ENCODE results near the gene ZSWIM5. TPM values are rescaled to one million over a fixed set of nuclear protein-coding genes. Genes with fewer than 3 reads are reported as not detected.
"Not testable (repeated sequence)": the region's sequence is repeated elsewhere in the genome, so short reads cannot be mapped to it uniquely, and the experiment has no call there.

ZSWIM5 gene
- total and polyA plus RNA-seq, 2 experiments from 2014 or later, result 2.0 to 4.0 TPM

DNA sequence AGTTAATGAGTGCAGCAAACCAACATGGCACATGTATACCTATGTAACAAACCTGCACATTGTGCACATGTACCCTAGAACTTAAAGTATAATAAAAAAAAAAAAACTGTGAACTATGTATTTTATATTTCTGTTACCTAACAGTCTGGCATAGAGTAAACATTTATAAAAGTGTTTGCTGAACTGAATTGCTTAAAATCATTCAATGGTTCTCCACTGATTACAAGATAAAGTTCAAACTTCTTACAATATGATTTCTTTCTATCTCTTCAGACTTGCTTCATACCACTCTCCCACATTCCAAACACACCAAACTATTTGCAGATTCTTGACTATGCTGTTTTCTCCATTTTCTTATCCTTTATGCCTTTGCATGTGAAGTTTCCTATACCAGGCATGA is 104.5 kb downstream of the ZSWIM5 start:
- H3K27ac ChIP-seq, result no peak overlapping the region
- no peaks in the 10 kb centered on the region for H3K27me3 ChIP-seq
- H3K9me3 ChIP-seq (ENCODE audit: low read depth), result no peaks in the 10 kb centered on the region
- no peaks in the 10 kb centered on the region for H3K9me2 ChIP-seq (replicated peaks; ENCODE audit: insufficient read depth)
- no peaks in the 10 kb centered on the region for H3K79me2 ChIP-seq
- H3K4me3 ChIP-seq, result no peak overlapping the region
- H4K20me1 ChIP-seq (ENCODE audit: insufficient read depth, poor library complexity, severe bottlenecking), result no peaks in the 10 kb centered on the region
- no peak for TF ChIP-seq EZH2phosphoT487 (IDR thresholded peaks at IDR 0.05; ENCODE audit: low read depth, severe bottlenecking, unreplicated experiment)
- no peak for TF ChIP-seq EZH2 (IDR thresholded peaks at IDR 0.05; ENCODE audit: borderline replicate concordance)
- TF ChIP-seq, protein P1, sequence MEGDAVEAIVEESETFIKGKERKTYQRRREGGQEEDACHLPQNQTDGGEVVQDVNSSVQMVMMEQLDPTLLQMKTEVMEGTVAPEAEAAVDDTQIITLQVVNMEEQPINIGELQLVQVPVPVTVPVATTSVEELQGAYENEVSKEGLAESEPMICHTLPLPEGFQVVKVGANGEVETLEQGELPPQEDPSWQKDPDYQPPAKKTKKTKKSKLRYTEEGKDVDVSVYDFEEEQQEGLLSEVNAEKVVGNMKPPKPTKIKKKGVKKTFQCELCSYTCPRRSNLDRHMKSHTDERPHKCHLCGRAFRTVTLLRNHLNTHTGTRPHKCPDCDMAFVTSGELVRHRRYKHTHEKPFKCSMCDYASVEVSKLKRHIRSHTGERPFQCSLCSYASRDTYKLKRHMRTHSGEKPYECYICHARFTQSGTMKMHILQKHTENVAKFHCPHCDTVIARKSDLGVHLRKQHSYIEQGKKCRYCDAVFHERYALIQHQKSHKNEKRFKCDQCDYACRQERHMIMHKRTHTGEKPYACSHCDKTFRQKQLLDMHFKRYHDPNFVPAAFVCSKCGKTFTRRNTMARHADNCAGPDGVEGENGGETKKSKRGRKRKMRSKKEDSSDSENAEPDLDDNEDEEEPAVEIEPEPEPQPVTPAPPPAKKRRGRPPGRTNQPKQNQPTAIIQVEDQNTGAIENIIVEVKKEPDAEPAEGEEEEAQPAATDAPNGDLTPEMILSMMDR (IDR thresholded peaks at IDR 0.05; ENCODE audit: poor library complexity), result no peak
- H3K36me3 ChIP-seq (replicated peaks; ENCODE audit: insufficient read depth, low read depth), result no peaks in the 10 kb centered on the region
- no peak overlapping the region for H3K4me2 ChIP-seq
- H3K4me1 ChIP-seq (ENCODE audit: insufficient read depth), result no peaks in the 10 kb centered on the region
- no peak for DNase-seq (ENCODE audit: low spot score)
- H2AFZ ChIP-seq, result no peak overlapping the region

DNA sequence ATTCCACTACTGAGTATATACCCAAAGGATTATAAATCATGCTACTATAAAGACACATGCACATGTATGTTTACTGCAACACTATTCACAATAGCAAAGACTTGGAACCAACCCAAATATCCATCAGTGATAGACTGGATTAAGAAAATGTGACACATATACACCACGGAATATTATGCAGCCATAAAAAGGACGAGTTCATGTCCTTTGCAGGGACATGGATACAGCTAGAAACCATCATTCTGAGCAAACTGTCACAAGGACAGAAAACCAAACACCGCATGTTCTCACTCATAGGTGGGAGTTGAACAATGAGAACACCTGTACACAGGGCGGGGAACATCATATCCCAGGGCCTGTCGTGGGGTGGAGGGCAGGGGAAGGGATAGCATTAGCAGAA is 104.9 kb downstream of the ZSWIM5 start:
- H3K4me2 ChIP-seq; H4K20me1 ChIP-seq (ENCODE audit: insufficient read depth, poor library complexity, severe bottlenecking); H3K9me2 ChIP-seq (replicated peaks; ENCODE audit: insufficient read depth); H3K27me3 ChIP-seq; H3K4me3 ChIP-seq; H3K4me1 ChIP-seq (ENCODE audit: insufficient read depth); H3K79me2 ChIP-seq; H3K27ac ChIP-seq; DNase-seq (ENCODE audit: low spot score); H3K36me3 ChIP-seq (replicated peaks; ENCODE audit: insufficient read depth, low read depth); H3K9me3 ChIP-seq (ENCODE audit: low read depth); H2AFZ ChIP-seq: not testable (repeated sequence)
- 94% methylated on average over 5 of the region's 5 CpGs for WGBS (ENCODE audit: low lambda C conversion rate, missing lambda C conversion rate)

DNA sequence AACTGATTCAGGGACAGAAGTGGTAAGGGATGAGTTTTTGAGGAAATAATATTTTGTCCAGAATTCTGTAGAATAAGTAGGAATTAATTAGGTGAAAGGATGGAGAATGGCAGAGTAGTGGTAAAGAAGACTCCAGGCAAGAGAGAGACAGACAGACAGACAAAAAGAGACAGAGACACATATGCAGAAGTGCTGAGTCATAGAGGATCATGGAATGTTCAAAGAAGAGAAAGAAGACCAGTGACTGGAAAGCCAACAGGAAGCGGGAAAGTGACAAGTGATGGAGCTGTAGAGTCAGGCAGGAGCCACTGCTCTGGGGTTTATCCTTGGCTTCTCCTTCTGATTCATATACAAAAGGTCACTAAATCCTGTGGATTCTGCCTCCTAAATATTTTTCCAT is 108.5 kb downstream of the ZSWIM5 start:
- no peak overlapping the region for H3K27ac ChIP-seq
- no peaks in the 10 kb centered on the region for H3K9me2 ChIP-seq (replicated peaks; ENCODE audit: insufficient read depth)
- no peaks in the 10 kb centered on the region for H3K27me3 ChIP-seq
- no peak for DNase-seq (ENCODE audit: low spot score)
- TF ChIP-seq, protein P1 (IDR thresholded peaks at IDR 0.05; ENCODE audit: poor library complexity), result no peak
- TF ChIP-seq EZH2 (IDR thresholded peaks at IDR 0.05; ENCODE audit: borderline replicate concordance) (no peak), EZH2phosphoT487 (IDR thresholded peaks at IDR 0.05; ENCODE audit: low read depth, severe bottlenecking, unreplicated experiment) (no peak)
- H2AFZ ChIP-seq, result no peak overlapping the region
- no peak overlapping the region for H3K4me2 ChIP-seq
- H3K4me1 ChIP-seq (ENCODE audit: insufficient read depth), result no peaks in the 10 kb centered on the region
- H4K20me1 ChIP-seq (ENCODE audit: insufficient read depth, poor library complexity, severe bottlenecking), result no peaks in the 10 kb centered on the region
- H3K79me2 ChIP-seq, result no peaks in the 10 kb centered on the region
- WGBS (ENCODE audit: low lambda C conversion rate, missing lambda C conversion rate), result 96% methylated on average over 1 of the region's 1 CpG
- no peaks in the 10 kb centered on the region for H3K36me3 ChIP-seq (replicated peaks; ENCODE audit: insufficient read depth, low read depth)
- H3K4me3 ChIP-seq, result no peak overlapping the region
- H3K9me3 ChIP-seq (ENCODE audit: low read depth), result no peaks in the 10 kb centered on the region

DNA sequence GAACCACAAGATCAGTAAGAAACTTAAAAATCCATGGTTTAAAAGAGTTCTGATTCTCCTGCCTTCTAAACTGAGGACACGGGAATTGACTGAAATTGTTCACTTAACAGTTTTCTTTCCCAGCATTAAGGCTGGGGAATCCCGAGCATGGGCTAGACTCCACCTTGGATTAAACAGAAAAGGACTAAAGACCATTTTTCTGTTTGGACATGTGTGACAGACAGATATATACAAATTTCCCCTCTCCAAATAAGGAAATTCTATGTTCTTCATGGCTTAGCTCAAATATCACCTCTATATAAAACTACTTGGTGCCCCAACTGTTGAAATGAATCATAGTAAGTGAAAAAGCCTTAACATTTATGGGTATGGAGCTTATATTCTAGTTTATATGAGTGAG is 109.3 kb downstream of the ZSWIM5 start:
- Histone ChIP-seq H3K79me2 (no peaks in the 10 kb centered on the region), H3K4me3 (no peak overlapping the region), H3K9me3 (ENCODE audit: low read depth) (no peaks in the 10 kb centered on the region), H3K9me2 (replicated peaks; ENCODE audit: insufficient read depth) (no peaks in the 10 kb centered on the region), H3K4me1 (ENCODE audit: insufficient read depth) (no peaks in the 10 kb centered on the region), H4K20me1 (ENCODE audit: insufficient read depth, poor library complexity, severe bottlenecking) (no peaks in the 10 kb centered on the region), H3K27ac (no peak overlapping the region), H3K36me3 (replicated peaks; ENCODE audit: insufficient read depth, low read depth) (no peaks in the 10 kb centered on the region), H3K27me3 (no peaks in the 10 kb centered on the region), H2AFZ (no peak overlapping the region), H3K4me2 (no peak overlapping the region)
- no peak for DNase-seq (ENCODE audit: low spot score)
- TF ChIP-seq EZH2 (IDR thresholded peaks at IDR 0.05; ENCODE audit: borderline replicate concordance), result no peak
- no peak for TF ChIP-seq EZH2phosphoT487 (IDR thresholded peaks at IDR 0.05; ENCODE audit: low read depth, severe bottlenecking, unreplicated experiment)
- TF ChIP-seq, protein P1 (IDR thresholded peaks at IDR 0.05; ENCODE audit: poor library complexity), result no peak
- WGBS (ENCODE audit: low lambda C conversion rate, missing lambda C conversion rate), result 88% methylated on average over 2 of the region's 2 CpGs

Measured in hepatocyte (in vitro differentiated cells).